Uterus (tissue), 2 donors: ENCODE data around the gene CIB2.

ENCODE experiments used
- POLR2A ChIP-seq, 2 donors: fragments of 450-650 bp; IDR thresholded peaks; one replicate each; pipeline ENCODE4 v1.6.1; 2016; ENCODE audit warnings: antibody characterized with exemption in 2 of 2, mild to moderate bottlenecking in 1 of 2, moderate library complexity in 1 of 2
- TF ChIP-seq, protein P1 (sequence below), 4 experiments: fragments of 200-600 bp in 2 of 4; fragments of 450-650 bp in 2 of 4; sonication (generic) in 2 of 4; IDR thresholded peaks; one replicate each; pipeline ENCODE4 v1.5.1; 2016 to 2019; ENCODE audit warnings: antibody characterized with exemption in 4 of 4, mild to moderate bottlenecking in 2 of 4, moderate library complexity in 1 of 4

DNA sequence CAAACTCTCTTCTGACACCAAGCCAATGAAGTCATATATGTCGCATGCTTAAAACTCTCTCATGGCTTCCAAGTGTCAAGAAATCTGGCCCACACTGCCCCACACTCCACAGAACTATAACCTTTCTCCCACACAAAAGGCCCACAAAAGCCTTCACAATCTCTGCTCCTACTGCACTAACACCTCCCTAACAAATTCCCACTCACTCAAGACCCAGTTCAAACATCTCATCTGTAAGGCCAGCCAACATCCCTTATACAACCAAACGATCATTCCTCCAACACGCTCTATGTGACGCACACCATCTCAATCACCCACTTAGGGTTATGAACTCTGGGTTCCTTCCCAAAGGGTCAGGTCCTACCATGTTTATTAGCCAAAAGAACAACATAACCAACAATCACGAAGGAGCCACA lies 67.3 kb downstream of the CIB2 start:
- TF ChIP-seq, protein P1, sequence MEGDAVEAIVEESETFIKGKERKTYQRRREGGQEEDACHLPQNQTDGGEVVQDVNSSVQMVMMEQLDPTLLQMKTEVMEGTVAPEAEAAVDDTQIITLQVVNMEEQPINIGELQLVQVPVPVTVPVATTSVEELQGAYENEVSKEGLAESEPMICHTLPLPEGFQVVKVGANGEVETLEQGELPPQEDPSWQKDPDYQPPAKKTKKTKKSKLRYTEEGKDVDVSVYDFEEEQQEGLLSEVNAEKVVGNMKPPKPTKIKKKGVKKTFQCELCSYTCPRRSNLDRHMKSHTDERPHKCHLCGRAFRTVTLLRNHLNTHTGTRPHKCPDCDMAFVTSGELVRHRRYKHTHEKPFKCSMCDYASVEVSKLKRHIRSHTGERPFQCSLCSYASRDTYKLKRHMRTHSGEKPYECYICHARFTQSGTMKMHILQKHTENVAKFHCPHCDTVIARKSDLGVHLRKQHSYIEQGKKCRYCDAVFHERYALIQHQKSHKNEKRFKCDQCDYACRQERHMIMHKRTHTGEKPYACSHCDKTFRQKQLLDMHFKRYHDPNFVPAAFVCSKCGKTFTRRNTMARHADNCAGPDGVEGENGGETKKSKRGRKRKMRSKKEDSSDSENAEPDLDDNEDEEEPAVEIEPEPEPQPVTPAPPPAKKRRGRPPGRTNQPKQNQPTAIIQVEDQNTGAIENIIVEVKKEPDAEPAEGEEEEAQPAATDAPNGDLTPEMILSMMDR (IDR thresholded peaks at IDR 0.05), result no peak
- no peak for TF ChIP-seq POLR2A (IDR thresholded peaks at IDR 0.05)
